NT2/D1 (cell line): Measurements from ENCODE around the gene MAN2A2.
"Not testable (repeated sequence)": the region's sequence is repeated elsewhere in the genome, so short reads cannot be mapped to it uniquely, and the experiment has no call there.

Experiments
- SUZ12 ChIP-seq: IDR thresholded peaks from 2 replicates; pipeline ENCODE4 v1.6.1; 2011; ENCODE audit not compliant: insufficient read length, insufficient read depth; ENCODE audit errors: extremely low read depth
- YY1 ChIP-seq: IDR thresholded peaks from 2 replicates; pipeline ENCODE4 v1.6.1; 2011; ENCODE audit not compliant: insufficient read length, insufficient read depth
- ZNF274 ChIP-seq: IDR thresholded peaks from 2 replicates; pipeline ENCODE4 v1.6.1; 2011; ENCODE audit warnings: mild to moderate bottlenecking, low read depth, low read length

GRCh38 chr15:90928106-90928505 is 25.0 kb downstream of the MAN2A2 start:
- not testable (repeated sequence) for TF ChIP-seq SUZ12, YY1, ZNF274
